GM18520 (cell line): ENCODE results near the gene YEATS2.

Source experiments
- ATAC-seq: cut with Tn5 transposase; IDR thresholded peaks from one replicate; pipeline ENCODE4 v1.9.1; 2021; ENCODE audit not compliant: unreplicated experiment

The YEATS2 gene

GRCh38 chr3:183828538-183828870 is 130.9 kb downstream of the YEATS2 start:
- ATAC-seq: no peak

- no peak for ATAC-seq
These were observed 131.9 kb downstream of the YEATS2 start for GRCh38 chr3:183829466-183829865.

DNA sequence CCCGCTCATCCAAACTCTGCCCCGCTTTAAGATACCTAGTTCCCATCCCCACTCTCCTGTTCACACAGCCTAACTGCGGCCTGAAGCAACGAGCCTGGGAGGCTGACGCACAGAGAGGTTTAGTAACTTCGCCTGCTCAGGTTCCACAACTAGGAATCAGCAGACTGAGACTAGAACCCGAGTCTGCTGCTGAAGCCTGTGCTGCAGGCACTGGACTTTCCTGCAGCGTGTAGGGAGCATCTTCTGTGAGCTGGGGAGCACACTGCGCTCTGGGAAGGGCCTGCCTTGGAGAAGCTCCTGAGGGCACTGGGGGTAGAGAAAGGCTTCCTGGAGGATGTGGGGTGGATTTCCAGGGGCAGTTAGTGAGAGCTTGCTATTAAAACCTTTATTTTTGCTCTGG is 132.6 kb downstream of the YEATS2 start:
- no peak for ATAC-seq

GRCh38 chr3:183833516-183833915 is 135.9 kb downstream of the YEATS2 start:
- ATAC-seq: no peak

DNA sequence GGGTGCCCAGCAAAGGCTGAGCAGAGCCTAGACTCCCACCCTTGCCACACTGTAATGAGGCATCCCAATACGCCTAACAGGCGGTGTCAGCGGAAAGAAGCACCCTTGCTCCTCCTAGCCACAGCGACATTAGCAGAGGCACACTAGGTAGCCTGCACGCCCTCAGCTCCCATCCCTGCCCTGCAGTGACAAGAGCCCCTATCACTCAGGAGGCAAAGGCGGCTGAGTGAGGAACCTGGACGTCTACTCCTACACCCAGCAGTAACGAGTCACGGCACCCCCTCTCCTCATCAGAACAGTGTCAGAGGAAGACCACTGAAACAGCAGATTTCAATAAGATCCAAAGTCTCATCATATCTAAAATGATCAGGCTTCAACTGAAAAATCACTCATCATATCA is 139.8 kb downstream of the YEATS2 start:
- ATAC-seq: no peak

DNA sequence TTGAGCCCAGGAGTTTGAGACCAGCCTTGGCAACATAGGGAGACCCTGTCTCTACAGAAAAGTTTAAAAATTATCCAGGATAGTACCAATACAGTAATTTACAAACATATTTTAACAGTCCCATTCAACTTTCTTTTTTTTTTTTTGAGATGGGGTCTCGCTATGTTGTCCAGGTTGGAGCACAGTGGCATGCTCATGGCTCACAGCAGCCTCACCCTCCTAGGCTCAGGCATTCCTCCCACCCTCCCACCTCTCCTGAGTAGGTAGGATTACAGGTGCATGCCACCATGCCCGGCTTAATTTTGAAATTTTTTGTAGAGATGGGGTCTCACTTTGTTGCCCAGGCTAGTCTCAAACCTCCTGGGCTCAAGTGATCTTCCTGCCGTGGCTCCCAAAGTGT is 140.3 kb downstream of the YEATS2 start:
- no peak for ATAC-seq

DNA sequence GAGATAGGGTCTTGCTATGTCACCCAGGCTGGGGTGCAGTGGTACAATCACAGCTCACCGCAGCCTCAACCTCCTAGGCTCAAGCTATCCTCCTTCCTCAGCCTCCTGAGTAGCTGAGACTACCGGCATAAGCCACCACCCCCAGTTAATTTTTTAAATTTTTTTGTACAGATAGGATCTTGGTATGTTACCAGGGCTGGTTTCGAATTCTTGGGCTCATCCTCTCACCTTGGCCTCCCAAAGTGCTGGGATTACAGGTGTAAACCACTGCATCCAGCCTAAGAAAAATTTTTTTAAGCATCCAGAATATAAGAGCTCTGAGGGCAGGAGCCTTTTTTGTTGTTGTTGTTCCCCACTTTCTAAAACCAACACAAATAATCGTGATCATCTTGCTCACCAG is 142.2 kb downstream of the YEATS2 start:
- no peak for ATAC-seq

- ATAC-seq: no peak
These were observed 147.0 kb downstream of the YEATS2 start for GRCh38 chr3:183844606-183845005.

DNA sequence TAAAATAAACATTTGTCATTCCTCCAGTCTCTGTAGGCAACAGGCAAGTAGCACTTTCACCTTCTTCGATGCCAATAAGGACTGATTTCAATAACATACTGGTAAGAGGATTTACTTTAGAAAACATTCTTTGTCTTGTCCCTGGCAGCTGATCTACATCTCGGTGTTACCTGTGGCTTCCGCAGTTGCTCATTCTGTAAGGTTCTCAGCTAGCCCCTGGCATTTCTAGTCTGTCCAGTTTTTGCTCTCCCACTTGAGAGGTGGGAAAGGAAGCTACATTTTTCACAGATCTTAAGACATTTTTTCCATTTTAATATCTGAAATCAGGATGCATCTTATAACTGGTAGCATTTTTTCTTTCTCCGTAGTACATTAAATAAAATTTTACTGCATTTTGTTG is 147.5 kb downstream of the YEATS2 start:
- ATAC-seq: no peak

- ATAC-seq: no peak
These were observed 148.2 kb downstream of the YEATS2 start for GRCh38 chr3:183845608-183846288.

DNA sequence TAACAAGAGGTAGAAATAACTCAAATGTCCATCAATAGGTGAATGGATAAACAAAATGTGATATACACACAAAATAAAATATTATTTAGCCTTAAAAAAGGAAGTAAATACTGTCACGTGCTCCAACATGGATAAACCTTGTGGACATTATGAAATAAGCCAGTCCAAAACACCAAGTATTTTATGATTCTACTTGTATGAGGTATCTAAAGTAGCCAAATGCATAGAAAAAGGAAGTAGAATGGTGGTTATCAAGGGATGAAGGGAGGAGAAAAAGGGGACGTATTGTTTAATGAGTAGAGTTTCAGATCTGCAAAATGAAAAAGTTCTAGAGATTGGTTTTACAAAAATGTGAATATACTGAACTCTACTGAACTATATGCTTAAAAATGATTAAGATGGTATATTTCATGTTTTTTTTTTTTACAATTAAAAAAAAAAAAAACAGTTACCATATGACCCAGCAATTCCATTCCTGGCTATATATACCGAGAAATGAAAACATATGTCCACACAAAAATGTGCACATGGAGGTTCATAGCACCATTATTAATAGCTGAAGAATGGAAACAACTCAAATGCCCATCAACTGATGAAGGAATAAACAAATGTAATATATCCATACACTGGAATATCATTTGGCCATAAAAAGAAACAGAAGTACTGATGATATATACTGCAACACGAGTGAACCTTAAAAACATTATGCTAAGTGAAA is 156.9 kb downstream of the YEATS2 start:
- ATAC-seq: no peak

DNA sequence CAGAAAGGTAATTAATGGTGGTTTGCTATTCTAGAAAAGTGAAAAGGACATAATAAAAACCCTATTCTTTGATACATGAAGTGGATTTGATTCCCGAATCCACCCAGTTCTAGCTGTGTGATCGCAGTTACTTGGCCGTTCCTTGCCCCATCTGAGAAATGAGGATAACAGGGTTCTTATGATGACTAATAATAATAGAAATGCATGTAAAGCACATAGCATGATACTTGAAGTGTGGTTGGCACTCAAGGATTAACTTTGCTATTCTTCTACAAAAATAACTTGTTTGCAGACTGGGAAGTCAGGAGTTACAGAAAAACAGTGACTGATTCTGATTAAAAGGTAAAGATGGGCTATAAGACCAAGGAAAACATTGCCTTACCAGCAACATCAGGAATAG is 160.3 kb downstream of the YEATS2 start:
- ATAC-seq: no peak
